ENCODE measurements around the gene PIK3C2B.

DNA sequence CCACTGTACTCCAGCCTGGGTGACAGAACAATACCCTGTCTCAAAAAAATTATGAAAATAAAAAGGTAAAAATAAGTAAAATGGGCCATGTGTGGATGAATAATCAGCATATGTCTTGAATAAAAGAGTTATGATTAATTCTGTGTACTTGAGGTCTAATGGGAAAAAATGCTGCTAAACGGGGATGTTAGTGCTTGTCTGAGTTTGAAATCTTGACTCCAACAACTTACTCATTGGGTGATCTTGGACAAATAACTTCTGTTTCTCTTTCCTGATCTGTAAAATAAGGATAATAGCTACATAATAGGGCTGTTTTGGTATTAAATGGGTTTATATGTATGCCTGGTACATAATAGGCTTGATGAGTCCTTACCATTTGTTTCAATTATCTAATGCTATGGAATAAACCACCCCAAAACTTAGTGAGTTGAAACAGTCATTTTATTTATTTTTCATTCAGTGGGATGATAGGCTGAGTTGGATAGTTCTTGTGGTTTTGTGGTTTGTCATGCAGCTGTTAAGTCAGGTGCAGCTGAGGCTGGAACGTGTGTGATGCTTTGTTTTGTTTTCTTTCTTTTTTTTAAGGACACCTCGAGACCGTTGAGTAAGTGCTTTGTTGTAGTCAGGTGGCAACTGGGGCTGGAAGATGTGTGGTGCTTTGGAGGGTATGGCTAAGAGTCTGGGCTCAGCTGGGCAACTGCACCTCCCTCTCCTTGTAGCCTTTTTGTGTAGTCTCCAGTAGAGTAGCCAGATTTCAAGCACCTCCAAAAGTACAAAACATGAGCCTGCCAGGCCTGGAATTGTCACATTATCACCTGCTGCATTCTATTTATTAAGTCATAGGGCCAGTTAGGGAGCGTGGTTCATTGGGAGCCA, 26.5 kb upstream of the PIK3C2B start:
- TF ChIP-seq POLR2A (IDR thresholded peaks at IDR 0.05; ENCODE audit: low read length) (no peak), GATA1 (IDR thresholded peaks at IDR 0.05; ENCODE audit: low read depth, low read length) (no peak)
